Measurements from ENCODE around the gene SNAP91.
"Not testable (repeated sequence)": the region's sequence is repeated elsewhere in the genome, so short reads cannot be mapped to it uniquely, and the experiment has no call there.

Gene SNAP91, protein sequence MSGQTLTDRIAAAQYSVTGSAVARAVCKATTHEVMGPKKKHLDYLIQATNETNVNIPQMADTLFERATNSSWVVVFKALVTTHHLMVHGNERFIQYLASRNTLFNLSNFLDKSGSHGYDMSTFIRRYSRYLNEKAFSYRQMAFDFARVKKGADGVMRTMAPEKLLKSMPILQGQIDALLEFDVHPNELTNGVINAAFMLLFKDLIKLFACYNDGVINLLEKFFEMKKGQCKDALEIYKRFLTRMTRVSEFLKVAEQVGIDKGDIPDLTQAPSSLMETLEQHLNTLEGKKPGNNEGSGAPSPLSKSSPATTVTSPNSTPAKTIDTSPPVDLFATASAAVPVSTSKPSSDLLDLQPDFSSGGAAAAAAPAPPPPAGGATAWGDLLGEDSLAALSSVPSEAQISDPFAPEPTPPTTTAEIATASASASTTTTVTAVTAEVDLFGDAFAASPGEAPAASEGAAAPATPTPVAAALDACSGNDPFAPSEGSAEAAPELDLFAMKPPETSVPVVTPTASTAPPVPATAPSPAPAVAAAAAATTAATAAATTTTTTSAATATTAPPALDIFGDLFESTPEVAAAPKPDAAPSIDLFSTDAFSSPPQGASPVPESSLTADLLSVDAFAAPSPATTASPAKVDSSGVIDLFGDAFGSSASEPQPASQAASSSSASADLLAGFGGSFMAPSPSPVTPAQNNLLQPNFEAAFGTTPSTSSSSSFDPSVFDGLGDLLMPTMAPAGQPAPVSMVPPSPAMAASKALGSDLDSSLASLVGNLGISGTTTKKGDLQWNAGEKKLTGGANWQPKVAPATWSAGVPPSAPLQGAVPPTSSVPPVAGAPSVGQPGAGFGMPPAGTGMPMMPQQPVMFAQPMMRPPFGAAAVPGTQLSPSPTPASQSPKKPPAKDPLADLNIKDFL

DNA sequence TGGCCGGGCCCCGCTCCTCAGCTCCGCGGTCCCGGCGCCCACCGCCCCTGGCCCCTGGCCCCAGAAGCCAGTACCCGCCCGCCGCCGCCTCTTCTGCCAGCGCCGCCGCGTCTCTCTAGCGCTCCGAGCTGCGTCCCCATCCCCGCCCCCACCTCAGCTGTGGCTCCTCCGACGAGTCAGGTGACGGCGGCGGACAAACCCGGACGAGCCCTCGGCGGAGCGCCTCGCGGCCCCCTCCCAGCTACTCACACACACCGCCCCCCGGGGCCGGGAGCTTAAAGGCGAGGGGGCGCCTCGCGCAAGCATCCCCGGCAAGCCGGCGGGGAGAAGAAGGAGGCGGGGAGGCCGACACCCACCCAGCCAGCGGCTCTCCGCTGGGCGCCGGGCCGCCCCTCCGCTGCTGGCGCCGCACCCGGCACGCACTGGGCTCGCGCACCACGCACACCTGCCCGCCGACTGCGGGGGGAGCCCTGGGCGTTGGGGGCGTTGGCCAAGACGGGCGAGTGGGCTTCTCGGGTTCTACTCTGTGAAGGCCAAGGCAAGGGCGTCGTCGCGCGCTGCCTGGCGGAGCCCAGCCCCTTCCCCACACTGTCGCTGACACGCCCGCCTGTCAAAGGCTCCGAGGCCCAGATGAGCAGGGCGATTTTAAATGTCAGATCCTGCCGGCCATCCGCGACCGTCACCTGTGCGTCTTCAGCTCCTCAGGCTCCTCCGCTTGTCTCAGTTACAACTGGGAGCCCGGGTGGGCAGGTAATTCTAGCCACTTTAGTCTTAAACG is at the start of gene SNAP91:
TSS of gene SNAP91 (minus strand) at position 132 of the 778 bp plus-strand sequence. CDS start 1,174 bp downstream, outside the sequence.
- Histone ChIP-seq H3K9me3 (ENCODE audit: control insufficient read depth, insufficient read depth, low read length) (no peaks in the 10 kb centered on the region), H3K4me1 (ENCODE audit: insufficient read depth, low read length) (no peaks in the 10 kb centered on the region), H3K36me3 (ENCODE audit: insufficient read depth, low read length) (no peaks in the 10 kb centered on the region), H3K9ac (ENCODE audit: low read depth, low read length) (peak within 1 kb of the TSS; percentile 82)

GRCh38 chr6:83758533-83758932 is 49.6 kb upstream of the SNAP91 start:
- Histone ChIP-seq H3K4me1 (ENCODE audit: insufficient read depth, low read length) (no peaks in the 10 kb centered on the region), H3K36me3 (ENCODE audit: insufficient read depth, low read length) (no peaks in the 10 kb centered on the region), H3K9ac (ENCODE audit: low read depth, low read length) (no peak overlapping the region), H3K9me3 (ENCODE audit: control insufficient read depth, insufficient read depth, low read length) (no peaks in the 10 kb centered on the region; the same call in 1 of the 2 replicates)

DNA sequence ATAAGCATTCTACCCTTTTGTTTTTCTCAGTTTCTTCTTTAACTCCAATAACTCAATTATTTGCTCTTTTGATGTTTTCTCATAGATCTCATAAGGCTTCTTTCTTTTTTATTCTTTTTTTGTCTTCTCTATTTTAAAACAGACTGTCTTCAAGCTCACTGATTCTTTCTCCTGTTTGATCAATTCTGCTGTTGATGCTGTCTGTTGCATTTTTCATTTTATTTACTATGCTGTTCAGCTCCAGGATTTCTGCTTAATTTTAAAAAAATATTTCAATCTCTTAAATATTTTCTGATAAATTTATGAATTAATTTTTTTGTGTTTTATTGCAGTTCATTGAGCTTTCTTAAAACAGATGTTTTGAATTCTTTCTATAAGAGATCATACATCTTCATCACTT is 48.1 kb upstream of the SNAP91 start:
- Histone ChIP-seq H3K9me3 (ENCODE audit: control insufficient read depth, insufficient read depth, low read length) (peaks cover 3% of the 10 kb centered on the region; the same call in 1 of the 2 replicates), H3K9ac (ENCODE audit: low read depth, low read length) (no peak overlapping the region), H3K4me1 (ENCODE audit: insufficient read depth, low read length) (no peaks in the 10 kb centered on the region), H3K36me3 (ENCODE audit: insufficient read depth, low read length) (no peaks in the 10 kb centered on the region)

DNA sequence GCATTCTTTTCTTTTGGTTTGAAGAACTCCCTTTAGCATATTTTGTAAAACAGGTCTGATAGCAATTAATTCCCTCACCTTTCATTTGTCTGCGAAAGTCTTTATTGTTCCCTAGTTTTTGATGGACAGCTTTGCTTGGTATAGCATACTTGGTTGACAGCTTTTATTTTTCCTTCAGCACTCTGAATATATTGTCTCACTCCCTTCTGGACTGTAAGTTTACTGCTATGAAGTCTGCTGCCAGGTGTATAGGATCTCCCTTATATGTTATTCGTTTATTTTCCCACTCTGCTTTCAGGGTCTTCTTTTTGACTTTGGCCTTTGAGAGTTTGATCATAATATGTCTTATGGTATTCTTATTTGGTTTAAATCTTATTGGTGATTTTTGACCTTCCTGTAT is 47.7 kb upstream of the SNAP91 start:
- peaks cover 3% of the 10 kb centered on the region; the same call in 1 of the 2 replicates for H3K9me3 ChIP-seq (ENCODE audit: control insufficient read depth, insufficient read depth, low read length)
- H3K36me3 ChIP-seq (ENCODE audit: insufficient read depth, low read length), result no peaks in the 10 kb centered on the region
- H3K4me1 ChIP-seq (ENCODE audit: insufficient read depth, low read length), result no peaks in the 10 kb centered on the region
- no peak overlapping the region for H3K9ac ChIP-seq (ENCODE audit: low read depth, low read length)

DNA sequence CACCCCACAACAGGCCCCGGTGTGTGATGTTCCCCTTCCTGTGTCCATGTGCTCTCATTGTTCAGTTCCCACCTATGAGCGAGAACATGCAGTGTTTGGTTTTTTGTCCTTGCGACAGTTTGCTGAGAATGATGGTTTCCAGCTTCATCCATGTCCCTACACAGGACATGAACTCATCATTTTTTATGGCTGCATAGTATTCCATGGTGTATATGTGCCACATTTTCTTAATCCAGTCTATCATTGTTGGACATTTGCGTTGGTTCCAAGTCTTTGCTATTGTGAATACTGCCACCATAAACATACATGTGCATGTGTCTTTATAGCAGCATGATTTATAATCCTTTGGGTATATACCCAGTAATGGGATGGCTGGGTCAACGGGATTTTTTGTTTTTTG is 43.5 kb upstream of the SNAP91 start:
- H3K36me3 ChIP-seq (ENCODE audit: insufficient read depth, low read length); H3K4me1 ChIP-seq (ENCODE audit: insufficient read depth, low read length); H3K9ac ChIP-seq (ENCODE audit: low read depth, low read length); H3K9me3 ChIP-seq (ENCODE audit: control insufficient read depth, insufficient read depth, low read length): not testable (repeated sequence)

DNA sequence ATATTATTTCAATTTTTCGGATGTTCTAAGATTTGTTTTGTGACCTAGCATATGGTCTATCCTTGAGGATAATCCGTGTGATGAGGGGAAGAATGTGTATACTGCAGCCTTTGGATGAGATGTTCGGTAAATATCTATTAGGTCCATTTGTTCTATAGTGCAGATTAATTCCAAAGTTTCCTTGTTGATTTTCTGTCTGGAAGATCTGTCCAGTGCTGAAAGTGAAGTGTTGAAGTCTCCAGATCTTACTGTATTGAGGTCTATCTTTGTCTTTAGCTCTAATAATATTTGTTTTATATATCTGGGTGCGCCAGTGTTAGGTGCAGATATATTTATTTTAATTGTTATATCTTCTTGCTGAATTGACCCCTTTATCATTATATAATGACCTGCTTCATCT is 32.2 kb upstream of the SNAP91 start:
- no peak overlapping the region for H3K9ac ChIP-seq (ENCODE audit: low read depth, low read length)
- no peaks in the 10 kb centered on the region for H3K36me3 ChIP-seq (ENCODE audit: insufficient read depth, low read length)
- H3K9me3 ChIP-seq (ENCODE audit: control insufficient read depth, insufficient read depth, low read length), result no peaks in the 10 kb centered on the region
- H3K4me1 ChIP-seq (ENCODE audit: insufficient read depth, low read length), result no peaks in the 10 kb centered on the region

- H3K9ac ChIP-seq (ENCODE audit: low read depth, low read length), result no peak overlapping the region
- H3K9me3 ChIP-seq (ENCODE audit: control insufficient read depth, insufficient read depth, low read length), result no peaks in the 10 kb centered on the region
- H3K36me3 ChIP-seq (ENCODE audit: insufficient read depth, low read length), result no peaks in the 10 kb centered on the region
These were observed 26.6 kb upstream of the SNAP91 start for GRCh38 chr6:83735461-83735860.

DNA sequence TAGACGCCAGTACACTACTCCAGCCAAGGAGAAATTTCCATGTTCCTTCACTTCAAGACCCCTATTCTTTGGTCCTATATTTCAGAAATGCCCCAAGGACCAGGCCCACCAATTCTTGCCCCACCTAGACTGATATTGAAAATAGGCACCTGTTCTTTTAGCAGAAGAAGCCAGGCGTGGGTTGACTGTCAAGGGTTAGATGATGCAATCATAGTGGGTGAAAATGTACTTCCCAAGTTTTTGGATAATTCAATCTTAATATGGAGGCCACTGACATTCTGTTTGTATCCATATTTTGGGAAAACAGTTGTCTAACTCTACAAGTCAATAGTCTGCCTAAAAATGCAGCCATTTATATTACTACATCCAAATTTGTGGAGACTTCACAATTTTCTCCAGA is 21.0 kb upstream of the SNAP91 start:
- no peaks in the 10 kb centered on the region for H3K9me3 ChIP-seq (ENCODE audit: control insufficient read depth, insufficient read depth, low read length)

More at GRCh38 chr6:83735461-83735860, 26.6 kb upstream of the SNAP91 start:
- H3K4me1 ChIP-seq (ENCODE audit: insufficient read depth, low read length), result no peaks in the 10 kb centered on the region

DNA sequence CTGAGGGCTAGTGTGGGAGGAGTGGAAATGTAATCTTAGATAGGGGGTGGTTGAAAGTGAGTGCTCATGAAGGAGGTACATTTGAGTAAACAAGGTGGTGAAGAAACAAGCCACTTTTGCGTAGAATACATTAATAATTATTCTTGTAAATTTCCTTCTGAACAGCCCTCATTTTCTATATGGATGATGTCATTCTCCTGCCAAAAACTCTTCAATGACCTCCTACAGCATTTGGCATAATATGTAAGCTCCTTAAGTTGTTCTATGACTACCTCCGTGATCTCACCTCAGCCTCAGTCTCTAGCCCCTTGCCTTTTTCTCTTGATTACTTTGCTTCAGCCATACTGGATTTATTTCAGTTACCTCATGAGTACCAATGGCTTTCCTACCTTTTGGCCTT is 14.0 kb upstream of the SNAP91 start:
- Histone ChIP-seq H3K4me1 (ENCODE audit: insufficient read depth, low read length) (no peaks in the 10 kb centered on the region), H3K9ac (ENCODE audit: low read depth, low read length) (no peak overlapping the region)

More for the DNA sequence above, 21.0 kb upstream of the SNAP91 start:
- Histone ChIP-seq H3K9ac (ENCODE audit: low read depth, low read length) (no peak overlapping the region), H3K4me1 (ENCODE audit: insufficient read depth, low read length) (no peaks in the 10 kb centered on the region), H3K36me3 (ENCODE audit: insufficient read depth, low read length) (no peaks in the 10 kb centered on the region)

GRCh38 chr6:83717809-83718208 is 8.9 kb upstream of the SNAP91 start:
- Histone ChIP-seq H3K36me3 (ENCODE audit: insufficient read depth, low read length) (no peaks in the 10 kb centered on the region), H3K9me3 (ENCODE audit: control insufficient read depth, insufficient read depth, low read length) (no peaks in the 10 kb centered on the region), H3K9ac (ENCODE audit: low read depth, low read length) (no peak overlapping the region), H3K4me1 (ENCODE audit: insufficient read depth, low read length) (no peaks in the 10 kb centered on the region)

More for the DNA sequence above, 14.0 kb upstream of the SNAP91 start:
- Histone ChIP-seq H3K9me3 (ENCODE audit: control insufficient read depth, insufficient read depth, low read length) (no peaks in the 10 kb centered on the region), H3K36me3 (ENCODE audit: insufficient read depth, low read length) (no peaks in the 10 kb centered on the region)

DNA sequence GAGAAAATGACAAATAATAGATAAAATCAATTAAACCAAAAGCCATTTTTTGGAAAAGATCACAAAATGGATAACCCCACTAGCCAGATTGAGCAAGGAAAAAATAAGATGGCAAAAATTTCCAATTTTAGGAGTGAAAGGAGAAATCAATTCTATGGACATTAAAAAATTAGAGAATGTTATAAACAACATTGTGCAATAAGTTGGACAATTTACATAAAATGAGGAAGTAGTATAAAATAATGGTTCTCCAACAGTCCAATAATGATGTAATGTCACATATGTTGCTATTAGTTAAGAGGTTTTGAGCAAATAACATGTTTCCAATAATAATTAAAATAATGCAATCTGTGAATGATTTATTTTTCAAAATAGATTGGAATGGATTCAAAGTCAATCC is 3.1 kb upstream of the SNAP91 start:
- H3K36me3 ChIP-seq (ENCODE audit: insufficient read depth, low read length), result no peaks in the 10 kb centered on the region
- no peaks in the 10 kb centered on the region for H3K4me1 ChIP-seq (ENCODE audit: insufficient read depth, low read length)
- no peaks in the 10 kb centered on the region for H3K9me3 ChIP-seq (ENCODE audit: control insufficient read depth, insufficient read depth, low read length)
- no peak overlapping the region for H3K9ac ChIP-seq (ENCODE audit: low read depth, low read length)

GRCh38 chr6:83709748-83710050 is 798 bp upstream of the SNAP91 start:
- Histone ChIP-seq H3K36me3 (ENCODE audit: insufficient read depth, low read length) (no peaks in the 10 kb centered on the region), H3K4me1 (ENCODE audit: insufficient read depth, low read length) (no peaks in the 10 kb centered on the region), H3K9me3 (ENCODE audit: control insufficient read depth, insufficient read depth, low read length) (no peaks in the 10 kb centered on the region), H3K9ac (ENCODE audit: low read depth, low read length) (peak overlapping the region; percentile 82; the same call in 1 of the 2 replicates)

DNA sequence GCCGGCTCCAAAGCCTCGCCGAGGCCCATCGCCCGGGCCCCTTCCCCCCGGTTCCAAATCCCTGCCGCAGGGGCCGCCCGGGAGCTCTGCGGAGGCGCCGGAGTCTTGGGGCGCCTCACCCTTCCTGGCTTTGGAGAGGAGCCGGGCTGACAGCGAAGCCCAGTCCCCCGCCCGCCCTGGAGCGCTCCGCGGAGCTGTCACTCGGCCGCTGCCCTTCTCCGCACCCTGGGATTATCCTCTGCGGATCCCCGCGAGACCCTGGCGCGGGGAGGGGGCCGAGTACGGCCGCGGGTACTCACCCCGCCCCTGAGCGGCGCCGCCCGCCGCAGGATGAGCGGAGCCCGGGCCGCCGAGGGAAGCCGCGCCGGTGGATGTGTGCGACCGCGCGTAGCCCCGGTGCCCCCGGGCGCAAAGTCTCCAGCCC is 343 bp downstream of the SNAP91 start:
- no peaks in the 10 kb centered on the region for H3K36me3 ChIP-seq (ENCODE audit: insufficient read depth, low read length)
- no peaks in the 10 kb centered on the region for H3K4me1 ChIP-seq (ENCODE audit: insufficient read depth, low read length)
- peak overlapping the region; percentile 82; the same call in 1 of the 2 replicates for H3K9ac ChIP-seq (ENCODE audit: low read depth, low read length)
- H3K9me3 ChIP-seq (ENCODE audit: control insufficient read depth, insufficient read depth, low read length), result no peaks in the 10 kb centered on the region

Measured in ES-I3 (cell line).